Measurements from ENCODE around the gene SFT2D3. TPM values are rescaled to one million over a fixed set of nuclear protein-coding genes. Genes with fewer than 3 reads are reported as not detected.
A peak's percentile ranks its signal among the peaks of the same experiment; 100 is the strongest.

The SFT2D3 gene
- total RNA-seq (10 to 100 TPM in 3 of 5 donors, 1 to 10 TPM in 2; 6.1 to 13.9 (median 12.4) TPM), total RNA-seq (15.1 to 42.3 (median 24.7) reads per million in 29 experiments)
- total RNA-seq (2013), result 13.9 TPM

- no peaks in the 10 kb centered on the region for H3K27me3 Mint-ChIP-seq
- peak within 1 kb of the TSS; percentile 98 for H3K27ac Mint-ChIP-seq
- peaks cover 40 to 50% (median 47%) of the 10 kb centered on the region in 3 donors for H3K4me1 Mint-ChIP-seq
- H3K4me3 Mint-ChIP-seq, result peak within 1 kb of the TSS; percentile 88 to 91 (median 91)
- no peaks in the 10 kb centered on the region for H3K9me3 Mint-ChIP-seq
- peaks cover 20 to 34% of the 10 kb centered on the region in 2 experiments for H3K4me1 ChIP-seq (ENCODE audit: control insufficient read depth in 1 of 2, extremely low read depth in 1 of 2, insufficient read depth in 2 of 2, low read length in 2 of 2)
- under 1% methylated on average over 36 of the region's 44 CpGs for WGBS (ENCODE audit: insufficient coverage)
- H3K9me3 ChIP-seq, result no peaks in the 10 kb centered on the region
- H3K4me3 ChIP-seq (ENCODE audit: control insufficient read depth in 1 of 2, extremely low read depth in 1 of 2, low read length in 1 of 2), result peak within 1 kb of the TSS; percentile 76
- peaks cover 0 to 10% of the 10 kb centered on the region in 2 experiments for H3K27me3 ChIP-seq (replicated peaks in 1 of 2; ENCODE audit: control insufficient read depth in 2 of 2, extremely low read depth in 1 of 2, insufficient read depth in 2 of 2, low read length in 1 of 2)
- peaks cover 0 to 17% of the 10 kb centered on the region in 2 donors for H3K36me3 ChIP-seq (ENCODE audit: control insufficient read depth in 2 of 2, extremely low read depth in 1 of 2, insufficient read depth in 1 of 2, low read length in 1 of 2)
- peak within 1 kb of the TSS; percentile 95 for H3K27ac ChIP-seq (ENCODE audit: low read length)
- ATAC-seq (replicated peaks in 1 of 4) (peak; percentile 78 to 81 (median 78)), DNase-seq (peak; percentile 77 to 93 (median 85))
- peaks cover 19% of the 10 kb centered on the region for H3K36me3 Mint-ChIP-seq
- CTCF ChIA-PET, result interaction anchor here in 1 of 2 donors (1.4 kb wide), 1 partner anchor 110 kb away, joined by 4 read pairs; no protein-coding TSS in a partner anchor
- POLR2A ChIA-PET, result interaction anchor here in 1 of 2 donors (0.6 kb wide), 1 partner anchor 175 kb away, joined by 4 read pairs; the partner anchor contains the start of gene IWS1
Observed at GRCh38 chr2:127701193-127701650, at the start of gene SFT2D3. Gene SFT2D3, plus strand, starts transcription at chr2:127701497. Its CDS starts 32 bp downstream, at chr2:127701529.

GRCh38 chr2:127651971-127652550 lies 49.2 kb upstream of the SFT2D3 start:
- Mint-ChIP-seq H3K4me3 (no peak overlapping the region), H3K36me3 (no peaks in the 10 kb centered on the region), H3K9me3 (no peaks in the 10 kb centered on the region), H3K27me3 (peaks cover 0 to 3% of the 10 kb centered on the region in 2 donors), H3K27ac (no peak overlapping the region), H3K4me1 (peaks cover 12 to 26% (median 22%) of the 10 kb centered on the region in 3 donors)
- no peaks in the 10 kb centered on the region for H3K36me3 ChIP-seq (ENCODE audit: control insufficient read depth in 2 of 2, extremely low read depth in 1 of 2, insufficient read depth in 1 of 2, low read length in 1 of 2)
- ATAC-seq (replicated peaks in 1 of 4) (no peak), DNase-seq (no peak)
- H3K4me3 ChIP-seq (ENCODE audit: control insufficient read depth in 1 of 2, extremely low read depth in 1 of 2, low read length in 1 of 2), result no peak overlapping the region
- no peak overlapping the region for H3K27ac ChIP-seq (ENCODE audit: low read length)
- H3K27me3 ChIP-seq (replicated peaks in 1 of 2; ENCODE audit: control insufficient read depth in 2 of 2, extremely low read depth in 1 of 2, insufficient read depth in 2 of 2, low read length in 1 of 2), result peaks cover 0 to 24% of the 10 kb centered on the region in 2 experiments
- ChIA-PET POLR2A (no interaction called here), CTCF (interaction anchor here (0.5 to 2.5 kb wide), 5 partner anchors 42 to 383 kb away, joined by 3 to 17 read pairs (median 5); no protein-coding TSS in a partner anchor)
- peaks cover 8 to 21% of the 10 kb centered on the region in 2 experiments for H3K4me1 ChIP-seq (ENCODE audit: control insufficient read depth in 1 of 2, extremely low read depth in 1 of 2, insufficient read depth in 2 of 2, low read length in 2 of 2)
- H3K9me3 ChIP-seq, result no peaks in the 10 kb centered on the region
- 84% methylated on average over 9 of the region's 14 CpGs for whole genome bisulfite sequencing (ENCODE audit: insufficient coverage)

- Histone ChIP-seq H3K4me1 (ENCODE audit: control insufficient read depth in 1 of 2, extremely low read depth in 1 of 2, insufficient read depth in 2 of 2, low read length in 2 of 2) (peaks cover 8 to 17% of the 10 kb centered on the region in 2 experiments), H3K36me3 (ENCODE audit: control insufficient read depth in 2 of 2, extremely low read depth in 1 of 2, insufficient read depth in 1 of 2, low read length in 1 of 2) (no peaks in the 10 kb centered on the region), H3K27me3 (replicated peaks in 1 of 2; ENCODE audit: control insufficient read depth in 2 of 2, extremely low read depth in 1 of 2, insufficient read depth in 2 of 2, low read length in 1 of 2) (peaks cover 0 to 28% of the 10 kb centered on the region in 2 experiments), H3K4me3 (ENCODE audit: control insufficient read depth in 1 of 2, extremely low read depth in 1 of 2, low read length in 1 of 2) (no peak overlapping the region), H3K27ac (ENCODE audit: low read length) (no peak overlapping the region), H3K9me3 (no peaks in the 10 kb centered on the region)
- ChIA-PET CTCF (interaction anchor here (0.8 to 2.5 kb wide), 4 partner anchors 42 to 63 kb away, joined by 3 to 17 read pairs (median 8); no protein-coding TSS in a partner anchor), POLR2A (no interaction called here)
- no peak for ATAC-seq (replicated peaks in 1 of 4)
- Mint-ChIP-seq H3K27ac (no peak overlapping the region), H3K36me3 (no peaks in the 10 kb centered on the region), H3K4me1 (peaks cover 11 to 20% (median 18%) of the 10 kb centered on the region in 3 donors), H3K9me3 (no peaks in the 10 kb centered on the region), H3K4me3 (no peak overlapping the region), H3K27me3 (peaks cover 0 to 3% of the 10 kb centered on the region in 2 donors)
- WGBS (ENCODE audit: insufficient coverage), result 80% methylated on average over 24 of the region's 25 CpGs
- DNase-seq, result no peak
Observed at GRCh38 chr2:127652786-127653357, 48.4 kb upstream of the SFT2D3 start.

- DNase-seq (no peak), ATAC-seq (replicated peaks in 1 of 4) (no peak)
- ChIA-PET CTCF (interaction anchor here (0.8 to 2.5 kb wide), 3 partner anchors 62 to 63 kb away, joined by 5 to 17 read pairs (median 10); no protein-coding TSS in a partner anchor), POLR2A (no interaction called here)
- WGBS (ENCODE audit: insufficient coverage), result 38% methylated on average over 12 of the region's 16 CpGs
- Mint-ChIP-seq H3K27me3 (peaks cover 0 to 3% of the 10 kb centered on the region in 2 donors), H3K27ac (no peak overlapping the region), H3K36me3 (no peaks in the 10 kb centered on the region), H3K9me3 (no peaks in the 10 kb centered on the region), H3K4me1 (peaks cover 5 to 13% (median 12%) of the 10 kb centered on the region in 3 donors), H3K4me3 (no peak overlapping the region)
- no peak overlapping the region for H3K4me3 ChIP-seq (ENCODE audit: control insufficient read depth in 1 of 2, extremely low read depth in 1 of 2, low read length in 1 of 2)
- peaks cover 0 to 33% of the 10 kb centered on the region in 2 experiments for H3K27me3 ChIP-seq (replicated peaks in 1 of 2; ENCODE audit: control insufficient read depth in 2 of 2, extremely low read depth in 1 of 2, insufficient read depth in 2 of 2, low read length in 1 of 2)
- H3K9me3 ChIP-seq, result no peaks in the 10 kb centered on the region
- no peak overlapping the region for H3K27ac ChIP-seq (ENCODE audit: low read length)
- H3K4me1 ChIP-seq (ENCODE audit: control insufficient read depth in 1 of 2, extremely low read depth in 1 of 2, insufficient read depth in 2 of 2, low read length in 2 of 2), result peaks cover 8 to 13% of the 10 kb centered on the region in 2 experiments
- H3K36me3 ChIP-seq (ENCODE audit: control insufficient read depth in 2 of 2, extremely low read depth in 1 of 2, insufficient read depth in 1 of 2, low read length in 1 of 2), result no peaks in the 10 kb centered on the region
Observed at GRCh38 chr2:127653421-127654083, 47.7 kb upstream of the SFT2D3 start.

- WGBS (ENCODE audit: insufficient coverage), result 90% methylated on average over 21 of the region's 24 CpGs
- peaks cover 0 to 7% of the 10 kb centered on the region in 2 donors for H3K27me3 Mint-ChIP-seq
- DNase-seq, result no peak
- H3K36me3 Mint-ChIP-seq, result no peaks in the 10 kb centered on the region
- no peak overlapping the region for H3K27ac Mint-ChIP-seq
- no peak overlapping the region for H3K4me3 Mint-ChIP-seq
- ATAC-seq (replicated peaks in 1 of 4), result no peak
- POLR2A ChIA-PET, result no interaction called here
- Histone ChIP-seq H3K27ac (ENCODE audit: low read length) (no peak overlapping the region), H3K9me3 (no peaks in the 10 kb centered on the region), H3K27me3 (replicated peaks in 1 of 2; ENCODE audit: control insufficient read depth in 2 of 2, extremely low read depth in 1 of 2, insufficient read depth in 2 of 2, low read length in 1 of 2) (peaks cover 0 to 34% of the 10 kb centered on the region in 2 experiments), H3K4me3 (ENCODE audit: control insufficient read depth in 1 of 2, extremely low read depth in 1 of 2, low read length in 1 of 2) (no peak overlapping the region), H3K4me1 (ENCODE audit: control insufficient read depth in 1 of 2, extremely low read depth in 1 of 2, insufficient read depth in 2 of 2, low read length in 2 of 2) (peaks cover 5 to 7% of the 10 kb centered on the region in 2 experiments), H3K36me3 (ENCODE audit: control insufficient read depth in 2 of 2, extremely low read depth in 1 of 2, insufficient read depth in 1 of 2, low read length in 1 of 2) (no peaks in the 10 kb centered on the region)
- no peaks in the 10 kb centered on the region for H3K9me3 Mint-ChIP-seq
- H3K4me1 Mint-ChIP-seq, result peaks cover 4 to 6% (median 6%) of the 10 kb centered on the region in 3 donors
- CTCF ChIA-PET, result no interaction called here
Observed at GRCh38 chr2:127654084-127654837, 47.0 kb upstream of the SFT2D3 start.

Measured in T-cell (primary cell).